GM23338 (cell line): Measurements from ENCODE around the gene NUCKS1. TPM values are rescaled to one million over a fixed set of nuclear protein-coding genes. Genes with fewer than 3 reads are reported as not detected.

Source experiments
- ATAC-seq: fragments of 200-7000 bp; cut with Tn5 transposase; 3 replicates; pipeline ENCODE4 v1.9.1; 2020
- DNase-seq: peaks from one replicate; pipeline ENCODE4 v3.0.0-alpha.2; 2015; ENCODE audit warnings: low spot score
- H2AFZ ChIP-seq: fragments of 200-600 bp; sonication (generic); 2 replicates; pipeline ENCODE4 v1.8.0; 2016; ENCODE audit warnings: antibody characterized with exemption, mild to moderate bottlenecking, moderate library complexity
- H3F3A ChIP-seq: fragments of 200-600 bp; sonication (generic); replicated peaks from 2 replicates; pipeline ENCODE4 v1.8.0; 2017; ENCODE audit warnings: antibody characterized with exemption, mixed run types, low read depth
- H3K27ac ChIP-seq: fragments of 200-600 bp; sonication (generic); 2 replicates; pipeline ENCODE4 v1.6.1; 2016; ENCODE audit warnings: low read depth
- H3K27me3 ChIP-seq: fragments of 200-600 bp; sonication (generic); 2 replicates; pipeline ENCODE4 v1.8.0; 2016; ENCODE audit warnings: mild to moderate bottlenecking, mixed run types, moderate library complexity; ENCODE audit not compliant: insufficient read depth
- H3K36me3 ChIP-seq: fragments of 200-600 bp; sonication (generic); 2 replicates; pipeline ENCODE4 v1.8.0; 2016; ENCODE audit warnings: mild to moderate bottlenecking; ENCODE audit not compliant: insufficient read depth
- H3K4me1 ChIP-seq: fragments of 200-600 bp; sonication (generic); 2 replicates; pipeline ENCODE4 v1.8.0; 2016; ENCODE audit warnings: mild to moderate bottlenecking, moderate library complexity; ENCODE audit not compliant: insufficient read depth
- H3K4me2 ChIP-seq: fragments of 200-600 bp; sonication (generic); 2 replicates; pipeline ENCODE4 v1.7.1; 2017; ENCODE audit warnings: mixed run types
- H3K4me3 ChIP-seq: fragments of 200-600 bp; sonication (generic); 2 replicates; pipeline ENCODE4 v1.6.1; 2016; ENCODE audit warnings: mixed run types
- H3K79me2 ChIP-seq: fragments of 200-600 bp; sonication (generic); replicated peaks from 2 replicates; pipeline ENCODE4 v1.8.0; 2017; ENCODE audit warnings: mild to moderate bottlenecking; ENCODE audit not compliant: insufficient read depth
- H3K9me2 ChIP-seq: fragments of 200-600 bp; sonication (generic); 2 replicates; pipeline ENCODE4 v1.8.0; 2017; ENCODE audit not compliant: insufficient read depth
- H4K20me1 ChIP-seq: fragments of 200-600 bp; sonication (generic); replicated peaks from 2 replicates; pipeline ENCODE4 v1.8.0; 2017; ENCODE audit warnings: mild to moderate bottlenecking; ENCODE audit not compliant: insufficient read depth
- H3K27ac Mint-ChIP-seq: 2 replicates; pipeline ENCODE4 v1.8.0; 2020; ENCODE audit warnings: inconsistent platforms, mild to moderate bottlenecking, moderate library complexity, mixed read lengths
- H3K27me3 Mint-ChIP-seq: 3 replicates; pipeline ENCODE4 v1.8.0; 2022; ENCODE audit warnings: low read depth, mild to moderate bottlenecking, moderate library complexity, mixed read lengths, inconsistent platforms; ENCODE audit not compliant: insufficient read depth, poor library complexity
- H3K36me3 Mint-ChIP-seq: 3 replicates; pipeline ENCODE4 v1.8.0; 2021; ENCODE audit warnings: low read depth, mild to moderate bottlenecking, inconsistent platforms, moderate library complexity, mixed read lengths
- H3K4me1 Mint-ChIP-seq: 3 replicates; pipeline ENCODE4 v1.8.0; 2020; ENCODE audit warnings: mild to moderate bottlenecking, inconsistent platforms, mixed read lengths
- H3K4me3 Mint-ChIP-seq: 3 replicates; pipeline ENCODE4 v1.8.0; 2021; ENCODE audit warnings: moderate library complexity, mild to moderate bottlenecking, inconsistent platforms, mixed read lengths
- H3K9me3 Mint-ChIP-seq: 3 replicates; pipeline ENCODE4 v1.8.0; 2020; ENCODE audit warnings: moderate library complexity, mild to moderate bottlenecking, inconsistent platforms, mixed read lengths
- CREB1 ChIP-seq: fragments of 250-450 bp; sonication (Bioruptor Pico); IDR thresholded peaks from 2 replicates; pipeline ENCODE4 v1.5.0; 2020; ENCODE audit warnings: low read depth, mild to moderate bottlenecking, moderate library complexity
- CTCF ChIP-seq, 2 experiments: fragments of 200-600 bp in 1 of 2; sonication (generic) in 1 of 2; conservative IDR thresholded peaks; 2 replicates each; pipeline versions ENCODE4 v1.5.1 to v1.6.1; 2016 to 2017; ENCODE audit warnings: antibody characterized with exemption in 2 of 2, low read depth in 2 of 2, mild to moderate bottlenecking in 2 of 2, moderate library complexity in 1 of 2
- EZH2 ChIP-seq: fragments of 200-600 bp; sonication (generic); IDR thresholded peaks from one replicate; pipeline ENCODE4 v1.8.0; 2017; ENCODE audit warnings: antibody characterized with exemption, mild to moderate bottlenecking, low read depth; ENCODE audit not compliant: unreplicated experiment
- EZH2phosphoT487 ChIP-seq: fragments of 200-600 bp; sonication (generic); IDR thresholded peaks from one replicate; pipeline ENCODE4 v1.8.1; 2018; ENCODE audit warnings: antibody characterized with exemption; ENCODE audit not compliant: unreplicated experiment
- JUNB ChIP-seq: IDR thresholded peaks from one replicate; pipeline ENCODE4 v1.6.1; 2016; ENCODE audit warnings: antibody characterized with exemption; ENCODE audit not compliant: unreplicated experiment
- NANOG ChIP-seq: IDR thresholded peaks from 2 replicates; pipeline ENCODE4 v1.6.1; 2016; ENCODE audit warnings: antibody characterized with exemption, borderline replicate concordance
- POLR2AphosphoS5 ChIP-seq: IDR thresholded peaks from 2 replicates; pipeline ENCODE4 v1.6.1; 2016; ENCODE audit warnings: antibody characterized with exemption, low read depth
- ZNF331 ChIP-seq: fragments of 250-450 bp; sonication (Bioruptor Pico); IDR thresholded peaks from 2 replicates; pipeline ENCODE4 v1.5.0; 2020; ENCODE audit warnings: low read depth, mild to moderate bottlenecking, moderate library complexity
- ZNF462 ChIP-seq: fragments of 250-450 bp; sonication (Bioruptor Pico); IDR thresholded peaks from 2 replicates; pipeline ENCODE4 v1.5.0; 2020; ENCODE audit warnings: mild to moderate bottlenecking, moderate library complexity
- polyA plus RNA-seq: library from polyadenylated mRNA; unstranded; fragments of >200 nt; fragmentation: Nextera tagmentation; extraction: Ambion mirVana; gene quantifications from 2 replicates; pipeline ENCODE4 v1.2.1, GENCODE V29; 2016
- total RNA-seq: library from RNA; depleted of rRNA; stranded (reverse); fragments of >200 nt; shearing (Covaris generic); gene quantifications from 2 replicates; pipeline ENCODE4 v1.2.3, GENCODE V29; 2014

Gene NUCKS1
- total and polyA plus RNA-seq, 2 experiments from 2014 or later = 255 to 307 TPM

GRCh38 chr1:205770618-205771017 lies 20.6 kb upstream of the NUCKS1 start (continued):
- TF ChIP-seq ZNF462 (CRISPR knock-in tag) (no peak), POLR2AphosphoS5 (no peak), CTCF (conservative IDR thresholded peaks at IDR 0.05; ENCODE audit: low read depth in 2 of 2) (no peak), JUNB (no peak)

- Mint-ChIP-seq H3K4me3 (no peak overlapping the region), H3K36me3 (no peaks in the 10 kb centered on the region), H3K27ac (no peak overlapping the region), H3K4me1 (peaks cover 10% of the 10 kb centered on the region), H3K9me3 (no peaks in the 10 kb centered on the region), H3K27me3 (peaks cover 18% of the 10 kb centered on the region)
- H3K27ac ChIP-seq = no peak overlapping the region
- peaks cover 9% of the 10 kb centered on the region for H3K4me1 ChIP-seq
- H2AFZ ChIP-seq = no peak overlapping the region
- no peaks in the 10 kb centered on the region for H3K79me2 ChIP-seq
- H3F3A ChIP-seq = peaks cover 6% of the 10 kb centered on the region; the same call in 1 of the 2 replicates
- no peaks in the 10 kb centered on the region; the same call in 1 of the 2 replicates for H3K36me3 ChIP-seq
- no peak overlapping the region for H3K4me3 ChIP-seq
- peaks cover 4% of the 10 kb centered on the region; the same call in 1 of the 2 replicates for H4K20me1 ChIP-seq
- no peaks in the 10 kb centered on the region for H3K9me2 ChIP-seq
- H3K27me3 ChIP-seq = peaks cover 26% of the 10 kb centered on the region
- DNase-seq = no peak
- TF ChIP-seq NANOG = no peak
- TF ChIP-seq EZH2phosphoT487 = no peak
- TF ChIP-seq ZNF331 (CRISPR knock-in tag) = no peak
- TF ChIP-seq EZH2 = no peak
- TF ChIP-seq CREB1 (CRISPR knock-in tag) = no peak
- H3K4me2 ChIP-seq = no peak overlapping the region
- no peak for ATAC-seq
These were observed 19.8 kb upstream of the NUCKS1 start for GRCh38 chr1:205769641-205770365.
